D721Med (cell line): ENCODE data around the gene KCNJ5.

Experiments used
- DNase-seq: peaks from one replicate; pipeline ENCODE4 v3.0.0; 2011; ENCODE audit warnings: low spot score; ENCODE audit not compliant: insufficient read length
- FAIRE-seq: peaks from 2 replicates; lab custom pipeline; 2011; peaks lifted over from hg19 to GRCh38; lab: Jason Lieb, UNC
- TF ChIP-seq, protein P1 (sequence below): IDR thresholded peaks from 2 replicates; pipeline ENCODE4 v1.5.1; 2012; ENCODE audit warnings: mild to moderate bottlenecking, control low read depth; ENCODE audit not compliant: insufficient read depth; ENCODE audit errors: missing control alignments

The KCNJ5 gene

DNA sequence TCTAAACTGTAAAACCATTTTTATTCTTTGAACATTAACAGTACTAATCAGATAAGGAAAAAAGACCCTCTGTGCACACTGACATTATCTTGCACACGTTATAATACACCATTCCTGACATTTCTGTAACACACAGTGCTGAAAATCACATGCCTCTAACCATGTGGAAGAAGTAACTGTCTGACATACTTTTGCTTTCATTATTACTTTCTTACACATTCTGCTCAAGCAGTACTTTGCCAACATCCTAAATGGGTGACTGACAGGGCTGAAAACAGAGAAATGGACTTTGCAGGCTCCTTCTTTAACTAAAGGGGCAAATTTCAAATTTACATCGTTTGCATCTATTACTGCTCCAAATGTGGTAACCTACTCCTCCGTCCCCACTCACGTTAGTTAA is 74.3 kb downstream of the KCNJ5 start:
- TF ChIP-seq, protein P1, sequence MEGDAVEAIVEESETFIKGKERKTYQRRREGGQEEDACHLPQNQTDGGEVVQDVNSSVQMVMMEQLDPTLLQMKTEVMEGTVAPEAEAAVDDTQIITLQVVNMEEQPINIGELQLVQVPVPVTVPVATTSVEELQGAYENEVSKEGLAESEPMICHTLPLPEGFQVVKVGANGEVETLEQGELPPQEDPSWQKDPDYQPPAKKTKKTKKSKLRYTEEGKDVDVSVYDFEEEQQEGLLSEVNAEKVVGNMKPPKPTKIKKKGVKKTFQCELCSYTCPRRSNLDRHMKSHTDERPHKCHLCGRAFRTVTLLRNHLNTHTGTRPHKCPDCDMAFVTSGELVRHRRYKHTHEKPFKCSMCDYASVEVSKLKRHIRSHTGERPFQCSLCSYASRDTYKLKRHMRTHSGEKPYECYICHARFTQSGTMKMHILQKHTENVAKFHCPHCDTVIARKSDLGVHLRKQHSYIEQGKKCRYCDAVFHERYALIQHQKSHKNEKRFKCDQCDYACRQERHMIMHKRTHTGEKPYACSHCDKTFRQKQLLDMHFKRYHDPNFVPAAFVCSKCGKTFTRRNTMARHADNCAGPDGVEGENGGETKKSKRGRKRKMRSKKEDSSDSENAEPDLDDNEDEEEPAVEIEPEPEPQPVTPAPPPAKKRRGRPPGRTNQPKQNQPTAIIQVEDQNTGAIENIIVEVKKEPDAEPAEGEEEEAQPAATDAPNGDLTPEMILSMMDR: no peak
- no peak for DNase-seq
- no peak for FAIRE-seq

DNA sequence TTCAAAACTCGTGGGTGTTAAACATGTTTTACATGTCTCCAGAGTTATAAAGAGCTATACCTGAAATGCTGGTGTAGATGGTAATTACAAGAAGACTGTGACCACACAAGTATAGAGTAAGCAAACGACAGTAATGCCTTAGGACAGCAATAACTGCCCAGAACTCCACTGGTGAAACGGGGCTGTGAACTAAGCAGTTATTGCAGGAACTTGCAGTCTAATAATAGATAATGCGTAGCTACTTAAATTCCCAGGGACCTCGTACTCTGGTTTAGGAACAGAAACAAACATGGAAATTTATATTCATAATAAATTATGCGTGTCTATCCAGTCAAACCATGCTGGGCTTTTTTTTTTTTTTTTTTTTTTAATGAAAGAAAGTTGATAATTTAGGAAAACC is 76.4 kb downstream of the KCNJ5 start:
- DNase-seq (no peak), FAIRE-seq (no peak)
- TF ChIP-seq, protein P1: no peak

DNA sequence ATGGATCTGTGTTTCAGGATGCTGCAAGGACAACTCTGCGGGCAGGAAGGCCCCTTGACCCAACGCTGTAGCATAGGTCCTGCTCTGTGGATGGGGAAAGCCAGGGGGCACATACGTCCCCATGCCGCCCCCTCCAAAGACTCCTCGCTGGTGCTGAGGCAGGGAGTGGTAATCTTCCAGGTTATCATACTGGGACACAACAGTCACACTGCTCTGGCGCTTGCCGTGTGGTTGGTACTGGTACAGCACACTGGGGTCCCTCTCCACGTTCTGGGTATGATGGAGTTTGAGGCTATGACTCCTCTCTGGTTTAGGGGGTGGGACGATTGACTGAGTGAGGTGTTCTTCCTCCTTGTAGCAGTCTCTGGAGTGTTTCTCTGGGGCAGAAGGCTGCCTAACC is 77.8 kb downstream of the KCNJ5 start:
- FAIRE-seq (no peak), DNase-seq (no peak)
- TF ChIP-seq, protein P1: no peak
